Keratinocyte (primary cell): ENCODE results near the gene SUPT6H. TPM values are rescaled to one million over a fixed set of nuclear protein-coding genes. Genes with fewer than 3 reads are reported as not detected.
"Not testable (repeated sequence)": the region's sequence is repeated elsewhere in the genome, so short reads cannot be mapped to it uniquely, and the experiment has no call there.

Experiments
- DNase-seq: peaks from one replicate; pipeline ENCODE4 v3.0.0-alpha.2; 2011; ENCODE audit warnings: low read depth, missing footprints, low spot score
- FAIRE-seq: peaks from 2 replicates; lab custom pipeline; 2011; peaks lifted over from hg19 to GRCh38; lab: Jason Lieb, UNC
- H2AFZ ChIP-seq: 2 replicates; pipeline ENCODE4 v1.6.0; 2012; ENCODE audit warnings: low read length, control low read depth, inconsistent platforms; ENCODE audit not compliant: control insufficient read depth
- H3K27ac ChIP-seq: 2 replicates; pipeline ENCODE4 v1.5.1; 2011; ENCODE audit warnings: low read length; ENCODE audit not compliant: control insufficient read depth, insufficient read depth
- H3K27me3 ChIP-seq: 3 replicates; pipeline ENCODE4 v1.6.0; 2011; ENCODE audit warnings: low read length; ENCODE audit not compliant: control insufficient read depth, insufficient read depth; ENCODE audit errors: extremely low read depth
- H3K36me3 ChIP-seq, 2 experiments: 2 replicates in 1 of 2; 3 replicates in 1 of 2; pipeline ENCODE4 v1.5.1; 2011; ENCODE audit warnings: low read length in 2 of 2, mild to moderate bottlenecking in 1 of 2; ENCODE audit not compliant: control insufficient read depth in 2 of 2, insufficient read depth in 2 of 2; ENCODE audit errors: extremely low read depth in 1 of 2
- H3K4me1 ChIP-seq: 3 replicates; pipeline ENCODE4 v1.5.1; 2011; ENCODE audit warnings: low read length; ENCODE audit not compliant: control insufficient read depth, insufficient read depth; ENCODE audit errors: extremely low read depth
- H3K4me2 ChIP-seq: 3 replicates; pipeline ENCODE4 v1.6.0; 2011; ENCODE audit warnings: low read depth, low read length; ENCODE audit not compliant: control insufficient read depth, insufficient read depth; ENCODE audit errors: extremely low read depth
- H3K4me3 ChIP-seq, 3 experiments: fragments of 200-600 bp in 1 of 3; sonication (generic) in 1 of 3; 2 replicates in 2 of 3; 3 replicates in 1 of 3; pipeline ENCODE4 v1.5.1; 2011 to 2016; ENCODE audit warnings: low read length in 3 of 3, mild to moderate bottlenecking in 3 of 3, control low read depth in 2 of 3, inconsistent platforms in 1 of 3, low read depth in 1 of 3, mixed read lengths in 1 of 3, mixed run types in 1 of 3, moderate library complexity in 1 of 3; ENCODE audit not compliant: control insufficient read depth in 2 of 3, insufficient read depth in 2 of 3; ENCODE audit errors: extremely low read depth in 1 of 3
- H3K79me2 ChIP-seq: 2 replicates; pipeline ENCODE4 v1.6.0; 2012; ENCODE audit warnings: low read length; ENCODE audit not compliant: control insufficient read depth, insufficient read depth
- H3K9ac ChIP-seq: 3 replicates; pipeline ENCODE4 v1.6.0; 2011; ENCODE audit warnings: low read length; ENCODE audit not compliant: control insufficient read depth, insufficient read depth; ENCODE audit errors: extremely low read depth
- H3K9me1 ChIP-seq: 3 replicates; pipeline ENCODE4 v1.6.0; 2011; ENCODE audit warnings: low read length; ENCODE audit not compliant: control insufficient read depth, insufficient read depth; ENCODE audit errors: extremely low read depth
- H3K9me3 ChIP-seq: 2 replicates; pipeline ENCODE4 v1.5.1; 2012; ENCODE audit warnings: low read depth, low read length; ENCODE audit not compliant: control insufficient read depth
- H4K20me1 ChIP-seq: 3 replicates; pipeline ENCODE4 v1.6.0; 2011; ENCODE audit warnings: low read length; ENCODE audit not compliant: control insufficient read depth, insufficient read depth; ENCODE audit errors: extremely low read depth
- CTCF ChIP-seq, 3 experiments: IDR thresholded peaks in 1 of 3; conservative IDR thresholded peaks in 1 of 3; optimal IDR thresholded peaks in 1 of 3; 2 replicates in 2 of 3; 3 replicates in 1 of 3; pipeline versions ENCODE3 to v1.5.1; 2011; ENCODE audit warnings: low read length in 3 of 3, mild to moderate bottlenecking in 3 of 3, moderate library complexity in 2 of 3, control low read depth in 1 of 3, inconsistent platforms in 1 of 3; ENCODE audit not compliant: insufficient read depth in 2 of 3; ENCODE audit errors: extremely low read depth in 1 of 3
- EZH2 ChIP-seq: IDR thresholded peaks from one replicate; pipeline ENCODE4 v1.6.1; 2012; ENCODE audit warnings: inconsistent platforms, mild to moderate bottlenecking, low read length, moderate library complexity
- dilution Hi-C: fragments of 300-500 bp; cut with MboI; formaldehyde crosslinking; loops from one replicate; pipeline ENCODE4 v1.7.0; 2020; ENCODE audit warnings: low sequenced_read_pairs; ENCODE audit not compliant: extremely low pct_ligation_motif_present
- polyA plus RNA-seq, 5 experiments: library from polyadenylated mRNA; depleted of rRNA in 3 of 5; stranded (reverse) in 3 of 5; stranded (forward) in 1 of 5; unstranded in 1 of 5; fragments of >200 nt; gene quantifications; 1 replicate in 1 of 5; 2 replicates in 3 of 5; 3 replicates in 1 of 5; pipeline versions ENCODE4 v1.2.1 to v1.2.3, GENCODE V29; 2011 to 2012; ENCODE audit warnings: missing spikeins in 2 of 5, low read depth in 1 of 5, low replicate concordance in 1 of 5

The SUPT6H gene
- polyA plus RNA-seq, 1 donor (not counting 4 experiments of a cell fraction or from before 2014, with no cell fraction given) = 32.1 TPM

GRCh38 chr17:28719021-28719433, 57.0 kb downstream of the SUPT6H start:
- Histone ChIP-seq H4K20me1 (peaks cover 23% of the 10 kb centered on the region), H3K9me3 (no peaks in the 10 kb centered on the region), H2AFZ (peak overlapping the region; percentile 64), H3K4me2 (peak overlapping the region; percentile 71), H3K27me3 (no peaks in the 10 kb centered on the region), H3K9me1 (peaks cover 3% of the 10 kb centered on the region), H3K36me3 (peaks cover 27 to 51% of the 10 kb centered on the region in 2 experiments), H3K27ac (peak overlapping the region; percentile 89), H3K9ac (peak overlapping the region; percentile 95), H3K4me3 (peak overlapping the region; percentile 81 to 99 (median 87)), H3K4me1 (peaks cover 50% of the 10 kb centered on the region), H3K79me2 (peaks cover 60% of the 10 kb centered on the region)
- DNase-seq = no peak
- TF ChIP-seq EZH2 = no peak
- TF ChIP-seq CTCF (optimal IDR thresholded peaks at IDR 0.05 in 1 of 3, IDR thresholded peaks at IDR 0.05 in 1 of 3, conservative IDR thresholded peaks at IDR 0.05 in 1 of 3; ENCODE audit: extremely low read depth in 1 of 3, insufficient read depth in 2 of 3, low read length in 3 of 3) = no peak
- no peak for FAIRE-seq
- dilution Hi-C loops = no loop called here

- H3K36me3 ChIP-seq = peaks cover 24 to 48% of the 10 kb centered on the region in 2 experiments
- peaks cover 32% of the 10 kb centered on the region for H4K20me1 ChIP-seq
- FAIRE-seq = no peak
Measured at GRCh38 chr17:28720247-28720996, 58.4 kb downstream of the SUPT6H start.

GRCh38 chr17:28720997-28721329, 59.0 kb downstream of the SUPT6H start:
- peaks cover 32% of the 10 kb centered on the region for H4K20me1 ChIP-seq
- H3K27ac ChIP-seq = peak overlapping the region; percentile 89
- H3K36me3 ChIP-seq = peaks cover 22 to 44% of the 10 kb centered on the region in 2 experiments
- peak overlapping the region; percentile 98 for H3K4me2 ChIP-seq
- H2AFZ ChIP-seq, dilution Hi-C loops, DNase-seq, FAIRE-seq, H3K27me3 ChIP-seq, H3K9me1 ChIP-seq, H3K9me3 ChIP-seq: not testable (repeated sequence)
- H3K79me2 ChIP-seq = peaks cover 55% of the 10 kb centered on the region
- H3K4me3 ChIP-seq = peak overlapping the region; percentile 87 to 99 (median 97)
- peak overlapping the region; percentile 95 for H3K9ac ChIP-seq
- H3K4me1 ChIP-seq = peaks cover 59% of the 10 kb centered on the region

More at GRCh38 chr17:28720247-28720996, 58.4 kb downstream of the SUPT6H start:
- H3K79me2 ChIP-seq = peaks cover 60% of the 10 kb centered on the region
- H3K9ac ChIP-seq = peak overlapping the region; percentile 95
- H3K9me1 ChIP-seq = peaks cover 3% of the 10 kb centered on the region
- TF ChIP-seq EZH2 (no peak), CTCF (optimal IDR thresholded peaks at IDR 0.05 in 1 of 3, IDR thresholded peaks at IDR 0.05 in 1 of 3, conservative IDR thresholded peaks at IDR 0.05 in 1 of 3; ENCODE audit: extremely low read depth in 1 of 3, insufficient read depth in 2 of 3, low read length in 3 of 3) (peak in 1 of 3 experiments; percentile 37)
- H3K4me2 ChIP-seq = peak overlapping the region; percentile 98
- H3K4me3 ChIP-seq = peak overlapping the region; percentile 87 to 99 (median 97)
- H3K4me1 ChIP-seq = peaks cover 58% of the 10 kb centered on the region
- H3K9me3 ChIP-seq = no peaks in the 10 kb centered on the region
- H2AFZ ChIP-seq = no peak overlapping the region
- peak overlapping the region; percentile 89 for H3K27ac ChIP-seq
- dilution Hi-C loops = no loop called here
- DNase-seq = no peak
- no peaks in the 10 kb centered on the region for H3K27me3 ChIP-seq
